Effector CD8-positive, alpha-beta T cell (primary cell): ENCODE results near the gene ZNF438.

ENCODE experiments used
- DNase-seq: peaks from one replicate; lab custom pipeline; 2025; lab: John Stamatoyannopoulos, UW

The ZNF438 gene

DNA sequence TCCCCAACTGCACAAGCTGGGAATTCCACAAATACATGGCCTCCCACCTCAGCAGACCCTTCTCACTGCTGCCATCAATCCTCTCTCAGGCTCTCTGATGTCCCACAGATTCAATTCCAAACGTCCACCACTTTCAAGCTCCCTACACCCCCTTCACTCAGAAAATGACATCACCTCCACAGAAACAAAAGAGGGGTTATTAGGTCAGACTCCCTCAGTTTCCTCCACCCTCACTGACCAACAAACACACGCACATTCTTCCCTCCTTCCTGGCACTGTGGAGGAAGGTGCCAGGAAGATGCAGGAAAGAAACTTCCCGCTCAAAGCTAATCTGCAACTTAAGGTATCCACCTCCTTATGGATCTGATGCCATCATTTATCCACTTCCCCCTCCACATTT, 18.3 kb downstream of the ZNF438 start:
- no peak for DNase-seq

GRCh38 chr10:31011665-31012022, 20.0 kb downstream of the ZNF438 start:
- no peak for DNase-seq

GRCh38 chr10:31011017-31011664, 20.5 kb downstream of the ZNF438 start:
- DNase-seq, result no peak

DNA sequence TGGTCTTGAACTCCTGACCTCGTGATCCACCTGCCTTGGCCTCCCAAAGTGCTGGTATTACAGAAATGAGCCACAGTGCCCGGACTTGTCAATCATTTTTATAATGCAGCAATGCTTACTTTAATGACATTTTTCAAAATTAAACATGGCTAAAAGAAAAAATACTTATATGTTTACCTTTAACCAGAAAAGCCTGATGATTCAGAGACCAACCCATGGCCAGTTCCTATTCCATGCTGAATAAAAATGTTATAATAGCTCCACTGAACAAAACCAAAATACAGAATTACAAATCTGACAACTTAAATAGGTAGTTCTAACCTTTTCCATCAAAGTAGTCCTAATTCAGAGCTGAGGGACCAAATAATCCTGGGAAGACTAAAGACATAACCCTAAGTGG, 21.6 kb downstream of the ZNF438 start:
- DNase-seq, result no peak

GRCh38 chr10:31005895-31006294, 25.8 kb downstream of the ZNF438 start:
- no peak for DNase-seq

- no peak for DNase-seq
Observed at GRCh38 chr10:31004611-31005193, 27.0 kb downstream of the ZNF438 start.

- DNase-seq, result no peak
Observed at GRCh38 chr10:31001740-31002139, 29.9 kb downstream of the ZNF438 start.

GRCh38 chr10:31000867-31001266, 30.8 kb downstream of the ZNF438 start:
- DNase-seq, result no peak

- DNase-seq, result no peak
Observed at GRCh38 chr10:31000071-31000782, 31.4 kb downstream of the ZNF438 start.

DNA sequence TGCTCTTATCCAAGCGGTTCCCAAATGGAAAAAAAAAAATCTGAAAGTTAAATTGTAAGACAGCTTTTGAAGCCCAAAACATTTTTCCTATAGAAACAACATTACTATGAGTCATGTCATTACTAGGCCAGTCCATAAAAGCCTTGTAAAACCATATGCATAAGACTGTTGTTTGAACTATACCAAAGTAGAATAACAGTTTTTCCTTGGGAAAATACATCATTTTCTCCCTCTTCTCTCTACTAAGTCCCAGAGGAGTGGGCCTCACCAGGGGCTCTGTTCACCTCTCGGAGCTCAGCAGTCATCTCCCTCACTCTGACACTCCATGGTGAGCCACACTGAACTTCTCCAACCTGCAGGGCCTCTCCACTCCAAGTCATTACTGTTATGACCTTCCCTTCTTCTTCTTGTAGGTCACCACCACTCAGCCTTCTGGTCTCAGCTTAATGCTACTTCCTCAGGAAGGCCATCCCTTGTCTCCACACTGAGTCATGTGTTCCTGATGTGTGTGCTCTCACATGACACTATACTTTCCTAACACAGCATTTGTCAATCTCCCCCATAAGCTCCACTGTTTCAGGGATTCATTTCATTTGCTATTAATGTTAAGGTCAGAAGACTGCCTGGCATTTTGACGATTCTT, 32.5 kb downstream of the ZNF438 start:
- DNase-seq, result no peak

DNA sequence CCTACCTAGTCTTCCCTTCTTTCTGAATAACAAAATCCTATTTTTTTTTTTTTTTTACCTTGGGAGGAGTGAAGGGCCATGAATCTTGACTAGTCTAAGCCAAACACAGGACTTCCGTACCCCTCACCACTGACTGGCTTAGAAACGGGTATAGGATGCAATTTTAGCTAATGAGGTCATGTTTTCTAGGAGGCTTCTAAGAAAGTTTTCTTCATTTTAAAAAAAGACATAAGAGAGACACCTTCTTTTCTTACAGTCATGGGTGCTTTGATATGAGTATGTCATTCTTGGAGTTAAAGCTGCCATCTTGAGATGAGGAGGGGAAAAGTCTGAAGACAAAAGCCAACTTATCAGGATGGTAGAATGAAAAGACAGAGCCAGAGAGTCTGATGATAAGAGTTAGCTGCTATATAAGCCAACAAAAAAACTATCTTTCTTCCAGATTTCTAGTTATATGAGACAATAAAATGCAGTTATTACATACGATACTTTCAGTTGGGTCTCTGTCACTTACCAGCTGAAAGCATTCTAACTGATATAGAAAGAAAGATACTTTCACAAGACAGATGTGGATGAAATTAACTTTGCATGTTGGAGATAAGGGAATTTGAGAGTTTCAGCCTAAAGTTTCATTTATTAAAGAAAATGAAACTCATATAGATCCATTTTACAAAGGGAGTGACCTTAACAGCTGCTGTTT, 34.0 kb downstream of the ZNF438 start:
- no peak for DNase-seq

DNA sequence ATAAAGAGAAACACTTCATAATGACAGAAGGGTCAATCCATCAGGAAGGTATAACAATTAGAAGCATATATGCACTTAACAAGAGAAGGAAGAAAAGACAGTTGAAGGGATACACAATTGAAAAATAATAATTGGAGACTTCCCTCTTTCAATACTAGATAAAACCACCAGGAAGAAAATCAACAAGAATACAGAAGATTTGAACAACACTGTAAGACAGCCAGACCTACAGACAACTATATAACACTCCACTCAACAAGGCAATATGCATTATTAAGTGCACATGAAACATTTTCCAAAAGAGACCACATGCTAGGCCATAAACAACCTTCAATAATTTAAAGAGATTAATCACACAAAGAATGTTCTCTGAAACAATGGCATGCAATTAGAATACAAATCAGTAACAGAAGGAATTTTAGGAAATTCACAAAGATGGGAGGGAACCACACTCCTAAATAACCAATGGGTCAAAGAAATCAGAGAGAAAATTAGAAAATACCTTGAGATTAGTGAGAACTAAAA, 35.1 kb downstream of the ZNF438 start:
- no peak for DNase-seq

DNA sequence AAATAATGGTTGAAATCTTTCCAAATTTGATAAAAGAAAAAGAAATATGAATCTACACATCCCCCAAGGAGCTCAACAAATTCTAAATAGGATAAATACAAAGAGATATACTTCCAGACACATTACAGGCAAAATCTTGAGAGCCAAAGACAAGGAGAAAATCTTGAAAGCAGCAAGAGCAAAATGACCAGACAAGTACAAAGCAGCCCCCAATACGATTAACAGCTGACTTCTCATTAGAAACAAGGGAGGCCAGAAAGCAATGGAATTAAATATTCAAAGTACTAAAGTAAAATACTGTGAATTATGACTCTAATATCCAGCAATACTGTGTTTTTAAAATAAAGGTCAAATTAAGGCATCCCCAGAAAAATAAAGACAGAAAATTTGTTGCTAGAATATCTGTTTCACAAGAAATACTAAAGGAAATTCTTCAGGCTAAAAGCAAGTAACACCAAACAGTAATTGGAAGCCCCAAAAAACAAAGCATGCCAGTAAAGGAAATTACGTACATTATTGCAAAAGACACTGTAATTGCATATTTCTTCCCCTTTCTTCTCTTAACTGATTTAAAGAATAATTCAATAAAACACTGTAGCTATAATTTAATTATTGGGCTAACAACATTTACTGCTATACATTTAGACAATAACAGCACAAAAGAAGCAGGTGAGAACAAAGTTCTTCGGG, 36.4 kb downstream of the ZNF438 start:
- DNase-seq, result no peak

- no peak for DNase-seq
Observed at GRCh38 chr10:30993155-30993554, 38.5 kb downstream of the ZNF438 start.

GRCh38 chr10:30992681-30993080, 39.0 kb downstream of the ZNF438 start:
- DNase-seq, result no peak

GRCh38 chr10:30991647-30992011, 40.0 kb downstream of the ZNF438 start:
- DNase-seq, result no peak

- no peak for DNase-seq
Observed at GRCh38 chr10:30990971-30991646, 40.6 kb downstream of the ZNF438 start.

DNA sequence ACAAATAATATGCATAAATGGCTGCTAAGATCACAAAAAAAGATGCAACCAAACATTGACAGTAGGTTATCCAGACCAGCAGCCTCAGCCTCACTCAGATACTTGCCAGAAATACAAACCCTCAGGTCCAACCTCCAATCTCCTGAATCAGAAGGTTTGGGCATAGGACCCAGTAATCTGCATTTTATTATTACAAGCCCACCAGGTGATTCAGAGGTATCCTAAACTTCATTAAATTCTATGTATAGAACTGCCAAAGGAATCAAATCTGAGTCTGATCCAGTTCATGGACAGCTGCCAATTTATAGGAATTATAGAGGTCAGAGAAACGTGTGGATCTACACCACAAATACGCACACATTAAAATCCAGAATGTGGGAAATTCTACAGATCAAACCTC, 41.3 kb downstream of the ZNF438 start:
- DNase-seq, result no peak

DNA sequence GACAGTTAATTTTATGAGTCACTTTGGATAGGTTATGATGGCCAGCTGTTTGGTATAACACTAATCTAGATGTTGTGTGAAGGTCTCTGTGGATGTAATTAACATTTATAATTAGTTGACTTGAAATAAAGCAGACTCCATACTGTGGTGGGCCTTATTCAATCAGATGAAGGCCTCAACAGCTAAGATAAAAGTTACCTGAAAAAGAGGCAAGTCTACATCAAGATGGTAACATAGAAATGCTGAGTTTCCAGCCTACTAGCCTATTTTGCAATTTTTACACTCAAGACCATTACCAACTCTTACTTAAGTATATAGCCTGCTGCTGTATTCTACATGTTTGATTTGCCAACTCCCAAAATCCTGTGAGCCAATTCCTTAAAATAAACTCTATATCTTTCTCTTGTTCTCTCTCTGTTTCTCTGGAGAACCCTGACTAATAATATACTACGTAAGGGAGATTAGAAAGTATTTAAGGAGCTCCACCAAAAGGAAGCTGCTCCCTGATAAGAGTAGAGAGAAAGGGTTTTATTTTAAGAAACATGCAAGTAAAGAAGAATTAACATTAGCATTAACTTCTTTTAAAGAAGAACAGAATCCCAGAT, 42.7 kb downstream of the ZNF438 start:
- no peak for DNase-seq

- no peak for DNase-seq
Observed at GRCh38 chr10:30987463-30987862, 44.2 kb downstream of the ZNF438 start.
